GM13976 (cell line): ENCODE measurements around the gene ZNF385D.

Source experiments
- DNase-seq: peaks from one replicate; pipeline ENCODE4 v3.0.0; 2012; ENCODE audit warnings: low spot score
- CTCF ChIP-seq: IDR thresholded peaks from 2 replicates; pipeline ENCODE4 v1.5.1; 2012; ENCODE audit warnings: borderline replicate concordance, mild to moderate bottlenecking; ENCODE audit not compliant: insufficient read depth; ENCODE audit errors: extremely low read depth, missing control alignments, control extremely low read depth
- in situ Hi-C: fragments of 300-500 bp; cut with MboI; formaldehyde crosslinking; loops from one replicate; pipeline ENCODE4 v1.12.0; 2022; ENCODE audit warnings: low sequenced_read_pairs, mixed read lengths, inconsistent platforms; ENCODE audit not compliant: unreplicated experiment

The ZNF385D gene

DNA sequence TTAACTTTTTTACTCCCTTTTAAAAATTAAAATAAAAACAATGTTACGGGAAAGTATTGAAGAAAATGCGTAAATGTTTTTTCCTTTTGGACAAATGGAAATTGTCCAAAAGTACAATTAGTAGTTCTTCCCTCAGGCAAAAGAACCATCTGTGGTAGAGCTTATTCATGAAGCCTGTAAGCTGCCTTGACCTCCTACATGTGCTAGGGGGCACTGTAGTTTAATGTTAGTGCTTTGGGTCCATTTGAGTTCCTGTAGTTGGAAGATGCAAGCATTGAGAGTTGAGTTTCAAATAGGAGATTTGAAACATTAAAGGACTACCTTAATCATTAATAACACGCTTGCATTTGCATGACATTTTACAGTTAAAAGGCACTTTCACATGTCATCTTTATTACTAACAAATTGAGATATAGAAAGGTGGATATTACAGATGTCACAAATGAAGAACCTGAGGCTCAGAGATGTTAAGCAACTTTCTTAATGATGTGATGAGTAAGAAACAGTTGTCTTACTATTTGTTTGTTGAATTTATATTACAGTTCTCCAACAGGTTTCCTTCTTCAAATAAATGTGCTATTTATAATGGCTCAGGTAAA is 1.8 kb upstream of the ZNF385D start:
- in situ Hi-C loops, result no loop called here
- DNase-seq, result peak; percentile 32

GRCh38 chr3:21751886-21752285 is 876 bp upstream of the ZNF385D start:
- DNase-seq, result no peak
- in situ Hi-C loops, result no loop called here
- no peak for TF ChIP-seq CTCF

More for the DNA sequence above, 1.8 kb upstream of the ZNF385D start:
- TF ChIP-seq CTCF, result no peak

DNA sequence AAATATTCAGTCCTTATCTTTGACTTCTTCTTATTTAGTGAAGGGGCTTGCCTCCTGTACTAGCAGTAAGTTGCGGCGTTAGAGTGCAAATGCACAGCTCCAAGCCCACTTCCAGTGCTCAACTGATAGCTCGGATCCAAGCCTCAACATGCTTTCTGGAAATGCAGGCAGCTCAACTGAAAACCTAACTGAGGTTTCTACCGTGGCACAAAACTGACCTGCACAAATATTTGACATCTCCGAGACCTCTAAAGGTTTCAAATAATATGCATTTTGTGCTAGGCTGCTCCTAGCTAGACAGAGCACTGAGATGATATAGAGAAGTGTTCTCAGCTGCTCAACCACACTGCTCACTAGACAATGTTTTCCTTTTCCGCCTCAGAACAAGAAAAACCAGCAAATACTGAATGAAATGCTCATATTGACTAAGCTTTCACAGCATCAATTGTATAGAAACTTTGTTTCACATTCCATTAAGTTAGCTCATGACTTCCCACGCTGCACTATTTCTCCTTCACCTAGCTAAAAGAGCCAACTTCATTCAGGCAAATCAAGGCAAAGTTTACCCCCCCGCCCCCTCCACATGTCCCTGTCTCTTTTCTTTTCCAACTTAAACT is 822 bp downstream of the ZNF385D start:
- DNase-seq, result no peak
- no peak for TF ChIP-seq CTCF
- in situ Hi-C loops, result no loop called here

DNA sequence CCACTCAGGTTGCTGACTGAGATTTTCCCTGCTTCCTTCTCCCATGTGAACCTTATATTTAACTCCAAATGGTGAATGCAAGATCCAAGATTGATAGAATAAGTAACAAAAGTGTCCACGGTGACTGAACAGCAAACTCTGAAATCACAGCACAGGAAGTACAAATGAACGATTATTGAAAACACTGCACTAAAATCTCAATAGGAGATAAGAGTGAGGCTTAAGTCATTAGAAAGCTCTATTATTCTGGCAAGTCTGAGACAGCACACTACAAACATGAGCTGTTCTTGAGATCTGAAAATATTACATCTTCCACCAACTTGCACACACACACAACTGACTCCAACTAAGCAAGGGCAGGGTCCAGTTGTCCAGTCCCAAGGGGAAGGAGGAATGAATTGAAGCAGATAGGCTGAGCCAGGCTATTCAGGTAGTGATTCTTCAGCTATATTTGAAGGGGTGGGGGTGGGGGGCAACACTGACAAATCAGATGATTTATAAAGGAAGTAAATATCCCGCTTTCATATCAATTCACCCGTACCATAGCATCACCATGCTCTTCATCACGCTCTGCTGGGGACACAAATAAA is 2.9 kb downstream of the ZNF385D start:
- TF ChIP-seq CTCF, result no peak
- no peak for DNase-seq
- in situ Hi-C loops, result no loop called here

DNA sequence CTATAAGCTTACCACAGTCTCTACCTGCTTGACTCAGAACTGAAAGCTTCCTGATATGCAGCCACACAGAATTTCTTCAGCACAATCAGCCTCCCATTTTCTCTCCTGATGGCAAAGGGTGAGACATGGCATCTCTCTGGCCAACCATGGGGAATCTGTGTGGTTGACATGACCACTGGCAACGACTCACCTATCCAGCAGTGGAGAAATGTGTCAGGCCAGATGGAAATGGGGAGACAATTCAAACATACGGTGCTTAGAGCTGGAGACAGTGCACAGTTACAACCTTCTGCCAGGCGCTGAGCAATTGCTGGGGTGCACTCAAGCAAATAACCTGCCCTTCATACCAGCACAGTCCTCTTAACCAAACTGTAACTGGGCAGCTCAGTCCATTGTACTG is 3.6 kb downstream of the ZNF385D start:
- TF ChIP-seq CTCF, result no peak
- in situ Hi-C loops, result no loop called here
- DNase-seq, result no peak

DNA sequence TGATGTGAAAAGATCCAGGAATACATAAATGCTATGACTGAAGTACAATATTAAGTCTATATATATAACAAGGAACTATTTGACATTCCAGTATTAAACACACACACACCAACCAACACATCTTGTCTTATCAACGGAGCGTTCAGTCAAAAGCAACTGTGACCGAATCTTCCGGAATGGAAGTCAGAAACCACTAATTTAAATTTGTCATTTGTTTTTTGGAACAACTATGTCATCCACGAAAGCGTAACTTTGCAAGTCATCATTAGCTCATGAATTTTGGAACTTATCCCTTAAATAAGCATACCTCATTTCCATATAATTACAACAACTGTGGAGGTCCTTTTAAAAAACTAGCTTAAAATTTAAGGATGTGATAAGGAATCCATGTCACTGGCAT is 5.0 kb downstream of the ZNF385D start:
- in situ Hi-C loops, result no loop called here
- TF ChIP-seq CTCF, result no peak
- no peak for DNase-seq
